ENCODE data around the gene SEC61A2. TPM values are rescaled to one million over a fixed set of nuclear protein-coding genes. Genes with fewer than 3 reads are reported as not detected.
A peak's percentile ranks its signal among the peaks of the same experiment; 100 is the strongest.
"Not testable (repeated sequence)": the region's sequence is repeated elsewhere in the genome, so short reads cannot be mapped to it uniquely, and the experiment has no call there.

The SEC61A2 gene
- total RNA-seq, 4 donors from 2014 or later, result 4.5 to 12.9 (median 5.9) TPM

GRCh38 chr10:12158111-12158510, 28.6 kb downstream of the SEC61A2 start:
- TF ChIP-seq CTCF (IDR thresholded peaks at IDR 0.05), result no peak
- ATAC-seq (ENCODE audit: low FRiP score), result no peak
- no peak for DNase-seq (ENCODE audit: low spot score)

GRCh38 chr10:12160664-12161063, 31.2 kb downstream of the SEC61A2 start:
- TF ChIP-seq CTCF (IDR thresholded peaks at IDR 0.05), result no peak
- ATAC-seq (ENCODE audit: low FRiP score) (no peak), DNase-seq (ENCODE audit: low spot score) (no peak)

GRCh38 chr10:12162927-12163326, 33.5 kb downstream of the SEC61A2 start:
- DNase-seq (ENCODE audit: low spot score) (no peak), ATAC-seq (ENCODE audit: low FRiP score) (no peak)
- TF ChIP-seq CTCF (IDR thresholded peaks at IDR 0.05), result no peak

- TF ChIP-seq CTCF (IDR thresholded peaks at IDR 0.05), result no peak
- no peak for ATAC-seq (ENCODE audit: low FRiP score)
- no peak for DNase-seq (ENCODE audit: low spot score)
These were observed 34.6 kb downstream of the SEC61A2 start for GRCh38 chr10:12164085-12164484.

- TF ChIP-seq CTCF (IDR thresholded peaks at IDR 0.05), result no peak
- ATAC-seq (ENCODE audit: low FRiP score) (no peak), DNase-seq (ENCODE audit: low spot score) (no peak)
These were observed 35.6 kb downstream of the SEC61A2 start for GRCh38 chr10:12165036-12165435.

- DNase-seq (ENCODE audit: low spot score) (no peak), ATAC-seq (ENCODE audit: low FRiP score) (peak; percentile 79)
- TF ChIP-seq CTCF (IDR thresholded peaks at IDR 0.05), result no peak
These were observed 36.7 kb downstream of the SEC61A2 start for GRCh38 chr10:12165999-12166775.

GRCh38 chr10:12171512-12171911, 42.0 kb downstream of the SEC61A2 start:
- not testable (repeated sequence) for ATAC-seq (ENCODE audit: low FRiP score); DNase-seq (ENCODE audit: low spot score)

All from omental fat pad (tissue), 4 donors.